GM18868 (cell line): Measurements from ENCODE around the gene FBXO5.

Experiments
- ATAC-seq: cut with Tn5 transposase; IDR thresholded peaks from one replicate; pipeline ENCODE4 v1.9.1; 2021; ENCODE audit warnings: mild to moderate bottlenecking, moderate library complexity; ENCODE audit not compliant: unreplicated experiment

Gene FBXO5

GRCh38 chr6:152952866-152953509 lies 29.9 kb downstream of the FBXO5 start:
- ATAC-seq = no peak

GRCh38 chr6:152952045-152952444 lies 30.8 kb downstream of the FBXO5 start:
- no peak for ATAC-seq

GRCh38 chr6:152950240-152950639 lies 32.6 kb downstream of the FBXO5 start:
- ATAC-seq = no peak

GRCh38 chr6:152948150-152948768 lies 34.6 kb downstream of the FBXO5 start:
- peak; percentile 86 for ATAC-seq

- ATAC-seq = no peak
Observed at GRCh38 chr6:152946995-152947394, 35.8 kb downstream of the FBXO5 start.

- ATAC-seq = no peak
Observed at GRCh38 chr6:152946484-152946883, 36.4 kb downstream of the FBXO5 start.

GRCh38 chr6:152943260-152943897 lies 39.5 kb downstream of the FBXO5 start:
- no peak for ATAC-seq

GRCh38 chr6:152942319-152942869 lies 40.4 kb downstream of the FBXO5 start:
- ATAC-seq = no peak

GRCh38 chr6:152941746-152942145 lies 41.1 kb downstream of the FBXO5 start:
- no peak for ATAC-seq

GRCh38 chr6:152932865-152933264 lies 50.0 kb downstream of the FBXO5 start:
- no peak for ATAC-seq

GRCh38 chr6:152922706-152923105 lies 60.1 kb downstream of the FBXO5 start:
- no peak for ATAC-seq
